SK-MEL-5 (cell line): ENCODE results near the gene OCA2. TPM values are rescaled to one million over a fixed set of nuclear protein-coding genes. Genes with fewer than 3 reads are reported as not detected.
"Not testable (repeated sequence)": the region's sequence is repeated elsewhere in the genome, so short reads cannot be mapped to it uniquely, and the experiment has no call there.

Experiments used
- DNase-seq: peaks from one replicate; pipeline ENCODE4 v3.0.0-alpha.2; 2016; ENCODE audit warnings: low read depth, low spot score
- in situ Hi-C: cut with HindIII; loops from 2 replicates; pipeline ENCODE4 v1.10.0; 2016; ENCODE audit warnings: low sequenced_read_pairs, high pct_unique_total_duplicates, low pct_unique_long_range_greater_than_20kb
- total RNA-seq: library from RNA; depleted of rRNA; stranded (reverse); fragments of >200 nt; shearing (Covaris generic); gene quantifications from 2 replicates; pipeline ENCODE4 v1.2.3, GENCODE V29; 2014; rRNA removed

Gene OCA2
- total RNA-seq, 1 experiment from 2014 or later, result 200 TPM

DNA sequence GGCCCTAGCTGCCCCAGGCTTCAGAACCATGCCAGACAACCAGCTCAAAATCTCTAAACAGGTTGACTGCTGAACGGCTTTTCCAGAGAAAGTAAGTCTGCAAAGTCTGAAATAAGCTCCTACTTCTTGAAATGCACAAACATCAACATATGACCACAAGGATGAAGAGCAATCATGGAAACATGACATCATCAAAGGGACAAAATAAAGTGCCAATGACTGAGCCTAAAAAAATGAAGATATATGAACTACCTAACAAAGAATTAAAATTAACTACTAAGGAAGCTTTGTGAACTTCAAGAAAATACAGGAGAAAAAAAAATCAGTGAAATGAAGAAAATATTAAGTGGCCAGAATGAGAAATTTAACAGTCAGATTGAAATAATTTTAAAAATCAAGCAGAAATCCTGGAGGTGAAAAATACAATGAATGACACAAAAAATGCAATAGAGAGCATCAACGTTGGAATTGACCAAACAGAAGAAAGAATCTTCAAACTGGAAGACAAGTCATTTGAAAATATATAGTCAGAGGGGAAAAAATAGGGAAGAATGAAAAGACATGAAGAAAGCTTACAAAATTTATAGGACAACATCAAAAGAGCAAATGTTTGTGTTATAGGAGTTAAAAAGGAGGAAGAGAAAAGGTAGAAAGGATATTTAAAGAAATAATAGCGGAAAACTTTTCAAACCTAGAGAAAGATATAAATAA is 364.2 kb downstream of the OCA2 start:
- in situ Hi-C loops, result no loop called here
- DNase-seq, result no peak

DNA sequence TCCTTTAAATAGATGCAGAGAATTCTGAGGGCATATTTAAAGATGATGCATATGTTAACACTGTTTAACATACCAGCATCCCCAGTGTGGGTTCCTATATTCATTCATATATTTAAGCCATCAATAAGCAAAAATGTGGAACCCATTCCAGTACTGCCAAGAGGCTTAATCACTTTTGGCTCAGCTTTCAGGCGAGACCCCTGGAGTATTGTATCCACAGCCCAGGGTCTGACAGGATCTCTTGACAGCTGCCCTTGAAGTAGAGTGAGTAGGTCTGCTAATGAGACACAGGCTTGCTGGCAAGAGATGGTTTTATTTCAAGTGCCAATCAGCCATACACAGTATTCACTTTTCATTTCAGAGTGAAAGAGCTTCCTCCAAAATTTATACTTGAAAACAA is 367.3 kb downstream of the OCA2 start:
- in situ Hi-C loops, result no loop called here
- DNase-seq, result no peak

DNA sequence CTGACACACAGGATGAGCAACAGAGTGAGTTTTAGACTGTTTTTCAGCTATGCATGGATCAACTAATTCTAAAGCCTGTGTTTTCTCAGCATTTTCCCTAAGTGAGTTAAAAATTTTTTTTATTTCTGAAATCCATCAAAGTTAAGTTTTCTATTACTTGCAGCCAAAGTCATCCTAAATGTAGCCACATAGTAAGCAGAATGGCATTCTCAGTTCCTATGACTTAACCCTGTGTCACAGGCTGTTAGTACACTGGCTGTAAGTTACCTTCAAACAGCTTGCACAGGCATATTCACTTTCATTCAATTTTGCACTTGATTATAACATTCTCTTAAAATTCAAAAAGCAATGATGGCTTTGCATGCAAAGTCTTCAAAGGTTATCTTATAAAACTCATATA is 368.2 kb downstream of the OCA2 start:
- DNase-seq, result no peak
- in situ Hi-C loops, result no loop called here

DNA sequence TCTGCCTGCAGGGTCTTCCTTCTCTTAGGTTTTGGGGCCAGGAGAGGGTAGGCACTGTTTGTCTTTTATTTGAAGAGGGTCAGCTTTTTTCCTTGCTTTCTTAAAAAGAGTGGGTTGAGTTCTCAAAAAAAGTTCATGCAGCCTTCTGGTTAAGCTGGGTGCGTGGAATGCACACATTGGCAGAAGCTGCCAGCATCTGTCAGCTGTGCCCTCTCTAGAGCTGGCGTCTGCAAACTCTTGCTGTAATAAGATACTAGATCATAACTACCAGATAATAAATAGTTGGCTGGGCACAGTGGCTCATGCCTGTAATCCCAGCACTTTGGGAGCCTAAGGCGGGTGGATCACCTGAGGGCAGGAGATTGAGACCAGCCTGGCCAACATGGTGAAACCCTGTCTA is 373.4 kb downstream of the OCA2 start:
- no peak for DNase-seq
- in situ Hi-C loops, result no loop called here

DNA sequence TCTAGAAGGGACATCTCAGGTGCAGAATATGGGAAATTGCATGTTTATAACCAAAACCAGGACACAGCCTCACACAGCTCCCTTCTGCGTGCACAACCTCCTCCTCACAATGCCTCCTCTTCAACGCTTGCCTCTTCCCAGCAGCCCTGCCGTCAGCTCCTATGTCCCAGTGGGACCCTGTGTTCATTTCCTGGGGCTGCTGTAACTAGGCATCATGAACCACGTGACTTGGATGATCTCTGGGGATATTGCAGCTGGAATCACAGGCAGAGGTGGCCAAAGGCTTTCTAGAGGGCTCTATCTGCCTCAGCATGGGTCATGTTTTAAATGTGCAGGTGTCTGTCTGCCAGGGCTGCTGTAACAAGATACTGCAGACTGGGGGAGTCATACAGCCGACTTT is 375.3 kb downstream of the OCA2 start:
- in situ Hi-C loops, result no loop called here
- DNase-seq, result peak; percentile 73

DNA sequence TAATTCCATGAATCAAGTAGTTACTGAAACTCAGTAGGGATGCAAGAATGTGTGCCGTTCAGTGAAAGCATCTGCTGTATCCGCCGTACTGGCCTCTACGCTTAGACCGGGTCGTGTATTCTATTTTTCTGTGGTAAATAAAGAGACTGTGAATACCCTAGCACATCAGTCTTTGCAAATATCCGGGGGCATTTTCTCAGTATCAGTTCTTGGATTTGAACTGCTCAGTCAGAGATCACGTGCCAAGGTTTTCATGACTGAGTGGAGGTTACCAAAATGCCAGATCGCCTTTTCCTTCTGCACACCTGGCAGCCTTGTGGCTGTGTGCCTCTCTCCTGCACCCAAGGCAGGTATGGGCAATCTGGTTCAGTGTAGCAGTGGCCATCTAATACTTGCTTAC is 377.0 kb downstream of the OCA2 start:
- DNase-seq, result peak; percentile 49
- in situ Hi-C loops, result no loop called here

DNA sequence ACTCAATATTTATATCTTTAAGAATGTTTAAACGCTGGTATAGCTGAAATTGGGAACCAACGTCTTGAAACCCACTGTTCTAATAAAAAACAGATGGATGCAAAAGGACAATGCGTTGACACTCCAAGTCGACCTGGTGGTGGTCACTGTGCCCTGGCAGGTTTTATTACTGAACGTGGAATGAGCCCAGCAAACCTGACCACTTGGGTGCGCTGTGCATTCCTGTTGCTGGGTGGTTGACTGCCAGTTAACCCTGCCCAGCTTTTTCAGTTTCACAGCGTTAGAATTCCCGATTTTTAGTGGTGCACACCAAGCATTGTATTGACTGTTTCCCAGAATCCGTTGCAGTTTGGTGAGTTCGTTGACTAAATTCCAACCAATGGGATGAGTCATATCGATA is 384.4 kb downstream of the OCA2 start:
- DNase-seq, result no peak
- in situ Hi-C loops, result no loop called here

DNA sequence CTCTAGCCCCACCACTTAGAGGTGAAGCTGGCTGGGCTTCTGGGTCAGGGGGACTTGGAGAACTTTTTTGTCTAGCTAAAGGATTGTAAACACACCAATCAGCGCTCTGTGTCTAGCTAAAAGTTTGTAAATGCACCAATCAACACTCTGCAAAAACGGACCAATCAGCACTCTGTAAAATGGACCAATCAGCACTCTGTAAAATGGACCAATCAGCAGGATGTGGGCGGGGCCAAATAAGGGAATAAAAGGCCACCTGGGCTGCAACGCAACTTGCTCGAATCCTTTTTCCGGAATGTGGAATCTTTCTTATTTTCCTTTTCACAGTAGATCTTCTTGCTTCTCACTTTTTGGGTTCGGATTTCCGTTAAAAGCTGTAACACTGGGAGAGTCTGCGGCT is 385.3 kb downstream of the OCA2 start:
- in situ Hi-C loops, DNase-seq: not testable (repeated sequence)

DNA sequence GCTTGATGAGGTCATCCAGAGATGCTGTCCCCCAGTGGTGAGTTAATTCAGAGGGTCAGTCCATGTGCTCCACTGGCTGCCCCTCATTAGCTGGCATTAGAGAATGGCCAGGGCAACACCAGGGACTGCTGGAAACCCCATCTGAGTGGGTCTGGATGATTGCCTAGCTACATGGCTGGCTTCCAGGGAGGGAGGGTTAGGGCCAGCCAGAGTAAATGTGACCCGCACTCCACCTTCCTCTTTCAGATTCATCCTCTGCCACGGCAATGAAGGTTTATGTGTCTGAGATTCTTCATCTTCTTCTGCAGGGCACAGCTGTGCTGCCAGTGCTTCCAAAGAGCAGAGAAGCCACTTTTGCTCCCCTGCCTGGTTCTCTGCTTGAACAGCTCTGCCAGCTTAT is 391.9 kb downstream of the OCA2 start:
- in situ Hi-C loops, result no loop called here

DNA sequence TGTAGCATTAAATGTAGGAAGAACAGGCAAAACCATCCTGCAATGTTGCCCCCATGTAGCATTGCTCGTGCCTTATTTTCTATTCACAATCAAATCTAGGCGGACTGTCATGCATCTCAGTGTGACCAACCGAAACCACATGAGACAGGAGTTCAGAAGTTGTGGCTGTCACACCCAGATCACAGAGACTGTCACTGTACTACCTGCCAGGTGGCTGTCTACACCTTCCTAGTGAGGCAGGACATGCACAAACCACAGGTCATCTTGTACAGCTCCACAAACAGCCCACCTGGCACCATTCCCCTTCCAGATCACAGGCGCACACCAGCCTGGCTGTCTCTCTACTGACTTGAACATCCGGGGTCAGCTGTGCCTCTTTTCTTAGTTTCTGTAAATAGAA is 392.8 kb downstream of the OCA2 start:
- DNase-seq, result no peak
- in situ Hi-C loops, result no loop called here

More for the DNA sequence above, 391.9 kb downstream of the OCA2 start:
- DNase-seq, result no peak

DNA sequence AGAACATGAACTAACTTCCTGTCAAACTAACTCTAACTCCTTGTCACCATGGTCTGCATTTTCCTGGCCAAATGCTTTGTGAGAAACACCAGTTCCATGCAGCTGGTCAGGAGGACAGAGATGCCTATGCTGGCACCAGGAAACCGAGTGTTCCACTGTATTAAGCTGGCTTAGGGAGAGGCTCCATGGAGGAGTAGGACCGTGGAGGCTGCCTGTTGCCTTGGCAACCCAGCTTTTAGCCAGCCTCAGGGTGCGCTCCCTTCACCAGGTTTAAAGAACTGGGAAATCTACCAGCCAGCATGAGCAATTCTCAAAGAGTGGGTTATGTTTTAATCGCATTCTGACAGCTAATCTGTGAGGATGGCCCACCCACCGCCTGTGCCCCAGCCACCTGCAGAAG is 394.1 kb downstream of the OCA2 start:
- in situ Hi-C loops, result no loop called here
- DNase-seq, result no peak

Other genes with a start within 250 kb of the OCA2 start
- 34.1 and 35.8 TPM in 2 replicates for gene HERC2, start 222.9 kb upstream of the OCA2 start, total RNA-seq